KOPT-K1 (cell line): Measurements from ENCODE around the gene BCL7A.

Experiments used
- H3K27ac ChIP-seq: fragments of 200-600 bp; sonication (generic); 2 replicates; pipeline ENCODE4 v1.5.1; 2016; ENCODE audit warnings: antibody characterized with exemption, mild to moderate bottlenecking, low read depth, low read length; ENCODE audit not compliant: poor library complexity, severe bottlenecking
- H3K36me3 ChIP-seq: fragments of 200-600 bp; sonication (generic); 2 replicates; pipeline ENCODE4 v1.5.1; 2017; ENCODE audit warnings: antibody characterized with exemption, mild to moderate bottlenecking, low read length, moderate library complexity; ENCODE audit not compliant: insufficient read depth
- H3K9me3 ChIP-seq: fragments of 200-600 bp; sonication (generic); 2 replicates; pipeline ENCODE4 v1.5.1; 2017; ENCODE audit warnings: antibody characterized with exemption, low read length, mild to moderate bottlenecking; ENCODE audit not compliant: insufficient read depth, poor library complexity, severe bottlenecking

Gene BCL7A

DNA sequence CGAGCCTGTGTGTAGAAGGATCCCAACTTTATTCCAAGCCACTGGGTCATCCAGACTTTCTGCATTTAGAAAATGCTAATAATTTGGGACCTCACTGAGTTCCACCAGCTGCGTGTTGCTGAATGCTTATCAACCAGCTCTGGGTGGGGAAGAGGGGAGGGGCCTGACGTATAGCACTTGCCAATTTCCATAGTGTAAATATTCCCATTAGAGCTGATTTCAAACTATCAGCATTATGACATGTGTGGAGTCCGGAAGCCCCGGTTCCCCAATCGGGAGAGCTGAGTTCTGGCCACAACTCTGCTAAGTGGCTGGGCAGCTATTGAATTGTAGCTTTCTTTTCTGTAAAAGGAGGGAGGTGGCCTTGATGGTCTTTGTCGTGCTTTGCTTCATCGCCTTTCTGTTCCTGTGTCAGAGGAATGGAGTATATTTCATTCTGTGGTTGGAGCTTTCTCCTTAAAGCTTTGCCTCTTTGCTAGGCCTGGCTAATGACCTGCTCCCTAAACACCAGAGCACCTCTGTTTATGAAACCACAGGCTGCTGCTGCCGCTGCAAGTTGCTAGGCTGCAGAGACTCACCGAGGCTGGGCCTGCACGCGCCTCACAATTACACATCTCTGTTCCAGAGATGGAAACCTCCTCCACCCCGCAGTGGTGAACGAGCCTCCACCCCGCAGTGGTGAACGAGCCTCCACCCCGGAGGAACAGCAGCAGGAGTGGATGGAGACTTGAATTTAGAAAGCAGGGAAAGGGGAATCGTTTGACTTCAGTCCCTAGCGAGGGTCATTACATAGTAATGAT, 7.7 kb upstream of the BCL7A start:
- no peaks in the 10 kb centered on the region for H3K36me3 ChIP-seq
- peak overlapping the region; percentile 38 for H3K27ac ChIP-seq
- H3K9me3 ChIP-seq, result peaks cover 4% of the 10 kb centered on the region

- H3K27ac ChIP-seq, result peak overlapping the region; percentile 38
- peaks cover 4% of the 10 kb centered on the region for H3K9me3 ChIP-seq
- no peaks in the 10 kb centered on the region for H3K36me3 ChIP-seq
Measured at GRCh38 chr12:122014781-122015180, 6.9 kb upstream of the BCL7A start.

DNA sequence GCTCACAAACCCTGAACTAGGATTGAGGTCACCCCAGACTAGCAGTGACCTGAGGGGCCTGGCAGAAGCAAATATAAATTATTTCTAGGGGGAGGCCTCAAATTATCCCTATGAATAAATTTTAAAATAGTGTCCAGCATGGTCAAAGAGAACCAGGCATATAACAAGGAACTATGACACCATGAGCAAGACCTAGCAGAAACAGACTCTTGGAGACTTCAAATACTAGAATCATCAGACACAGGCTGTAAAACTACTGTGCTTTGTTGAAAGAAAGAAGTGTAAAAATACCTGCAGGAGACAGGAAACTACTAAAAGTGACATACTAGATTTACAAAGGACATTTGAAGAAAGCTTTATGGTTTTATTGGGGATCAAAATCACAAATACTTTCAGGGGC, 3.2 kb upstream of the BCL7A start:
- Histone ChIP-seq H3K36me3 (no peaks in the 10 kb centered on the region), H3K27ac (no peak overlapping the region), H3K9me3 (peaks cover 4% of the 10 kb centered on the region)

DNA sequence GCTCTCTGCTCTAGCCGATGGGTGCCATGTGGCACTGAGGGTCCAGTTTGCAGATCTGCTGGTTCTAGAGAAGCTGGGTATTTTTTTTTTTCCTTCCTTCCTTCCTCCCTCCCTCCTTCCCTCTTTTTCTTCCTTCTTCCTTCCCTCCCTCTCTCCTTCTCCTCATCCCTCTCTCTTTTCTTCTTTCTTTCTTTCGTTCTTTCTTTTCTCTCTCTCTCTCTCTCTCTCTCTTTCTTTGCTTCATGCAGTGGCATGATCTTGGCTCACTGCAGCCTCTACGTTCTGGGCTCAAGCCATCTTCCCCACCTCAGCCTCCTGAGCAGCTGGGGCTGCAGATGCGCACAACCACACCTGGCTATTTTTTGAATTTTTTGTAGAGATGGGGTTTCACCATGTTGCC, 2.7 kb upstream of the BCL7A start:
- Histone ChIP-seq H3K27ac (no peak overlapping the region), H3K36me3 (no peaks in the 10 kb centered on the region), H3K9me3 (peaks cover 4% of the 10 kb centered on the region)

DNA sequence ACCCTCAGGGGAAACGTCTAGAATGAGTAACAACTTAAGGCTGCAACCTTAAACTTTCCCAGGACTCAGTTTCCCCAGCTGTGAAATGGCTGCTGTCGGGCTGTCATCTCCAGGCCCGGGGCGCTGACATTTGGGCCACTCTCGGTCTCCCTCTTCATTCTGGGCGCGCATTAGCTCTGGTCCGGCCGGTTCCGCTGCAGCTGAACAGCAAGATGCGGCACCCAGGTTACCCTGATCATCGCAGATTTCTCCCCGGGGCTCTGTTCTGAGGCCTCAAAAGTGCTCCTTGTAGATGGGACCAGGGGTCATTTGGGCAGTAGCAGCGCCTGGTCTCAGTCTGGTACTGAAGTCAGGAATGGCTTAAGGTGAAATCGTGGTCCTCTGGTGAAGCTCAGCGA, 890 bp upstream of the BCL7A start:
- peak overlapping the region; percentile 79 for H3K27ac ChIP-seq
- H3K36me3 ChIP-seq, result no peaks in the 10 kb centered on the region
- peaks cover 4% of the 10 kb centered on the region for H3K9me3 ChIP-seq

DNA sequence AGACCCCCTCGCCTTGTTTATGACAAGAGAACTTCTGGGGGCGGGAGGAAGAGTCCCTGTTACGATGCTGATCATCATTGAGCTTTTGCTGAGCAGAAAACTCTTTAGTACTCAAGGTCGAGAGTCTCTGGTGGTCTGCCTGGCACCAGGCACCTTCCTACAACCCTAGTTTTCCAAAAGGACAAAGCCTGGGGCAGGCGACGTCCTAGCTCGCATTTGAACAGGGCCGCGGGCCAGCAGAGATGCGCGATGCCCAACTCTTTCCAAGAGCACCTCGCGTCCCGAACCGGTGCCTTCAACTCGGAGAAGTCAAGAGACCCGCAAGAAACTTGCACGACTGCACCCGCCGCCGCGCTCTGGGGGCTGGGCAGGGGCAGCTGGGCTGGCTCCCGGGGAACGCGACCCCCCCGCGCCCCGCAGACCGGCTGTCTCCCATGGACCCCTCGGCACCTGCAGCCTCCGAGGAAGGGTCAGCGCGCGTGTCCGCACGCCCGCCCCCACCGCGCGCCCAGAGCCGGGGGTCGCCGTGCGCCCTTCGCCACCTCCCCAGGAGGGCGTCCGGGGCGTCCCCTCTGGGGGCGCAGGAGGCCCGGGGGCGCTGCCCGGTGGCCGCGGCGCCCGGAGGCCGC, 377 bp upstream of the BCL7A start:
- H3K9me3 ChIP-seq, result peaks cover 4% of the 10 kb centered on the region
- no peaks in the 10 kb centered on the region for H3K36me3 ChIP-seq
- peak overlapping the region; percentile 79 for H3K27ac ChIP-seq

DNA sequence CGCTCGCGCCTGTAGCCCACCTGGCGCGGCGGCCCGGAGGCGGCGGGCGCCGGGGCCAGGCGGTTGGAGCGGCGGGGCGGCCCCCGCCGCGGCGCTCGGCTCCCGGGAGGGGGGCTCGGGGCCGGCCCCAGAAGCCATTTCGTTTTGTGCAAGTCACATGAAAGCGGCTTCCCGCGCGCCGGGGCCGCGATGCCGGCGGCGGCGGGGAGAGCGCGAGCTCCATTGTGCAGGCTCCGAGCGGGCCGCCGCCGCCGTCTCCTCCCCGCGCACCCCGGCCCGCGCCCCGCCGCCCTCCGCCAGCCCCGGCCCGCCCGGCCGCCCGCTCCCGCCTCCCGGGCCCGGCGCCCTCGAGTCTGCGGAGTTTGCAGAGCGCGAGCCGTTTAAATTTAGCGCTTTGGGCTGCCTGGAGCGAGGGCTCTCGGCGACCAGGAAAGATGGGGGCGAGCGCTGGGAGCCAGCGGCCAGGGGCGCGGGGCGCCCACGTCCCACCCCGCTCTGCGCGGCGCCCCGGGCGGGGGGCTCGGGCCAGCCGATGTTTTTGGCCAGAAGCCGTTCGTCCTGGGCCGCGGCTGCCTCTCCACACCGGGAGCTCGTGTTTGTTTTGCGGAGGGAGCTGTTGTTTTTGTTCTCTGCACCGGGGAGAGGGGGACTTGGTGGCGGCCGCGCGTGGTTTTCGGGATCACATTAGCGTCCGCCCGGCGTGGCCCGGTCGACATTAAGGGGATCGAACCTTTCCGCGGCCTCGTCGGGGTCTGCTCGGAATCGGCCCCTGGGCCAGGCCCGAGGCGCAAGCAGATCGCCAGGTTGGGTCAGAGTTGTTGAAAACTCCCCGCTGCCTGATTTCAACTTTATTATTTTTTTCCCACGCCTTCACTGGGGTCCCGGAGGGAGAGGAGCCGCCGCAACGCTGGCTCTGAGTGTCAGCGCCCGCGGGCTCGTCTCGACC, 982 bp downstream of the BCL7A start:
- Histone ChIP-seq H3K27ac (peak overlapping the region; percentile 79), H3K36me3 (no peaks in the 10 kb centered on the region), H3K9me3 (peaks cover 4% of the 10 kb centered on the region)

DNA sequence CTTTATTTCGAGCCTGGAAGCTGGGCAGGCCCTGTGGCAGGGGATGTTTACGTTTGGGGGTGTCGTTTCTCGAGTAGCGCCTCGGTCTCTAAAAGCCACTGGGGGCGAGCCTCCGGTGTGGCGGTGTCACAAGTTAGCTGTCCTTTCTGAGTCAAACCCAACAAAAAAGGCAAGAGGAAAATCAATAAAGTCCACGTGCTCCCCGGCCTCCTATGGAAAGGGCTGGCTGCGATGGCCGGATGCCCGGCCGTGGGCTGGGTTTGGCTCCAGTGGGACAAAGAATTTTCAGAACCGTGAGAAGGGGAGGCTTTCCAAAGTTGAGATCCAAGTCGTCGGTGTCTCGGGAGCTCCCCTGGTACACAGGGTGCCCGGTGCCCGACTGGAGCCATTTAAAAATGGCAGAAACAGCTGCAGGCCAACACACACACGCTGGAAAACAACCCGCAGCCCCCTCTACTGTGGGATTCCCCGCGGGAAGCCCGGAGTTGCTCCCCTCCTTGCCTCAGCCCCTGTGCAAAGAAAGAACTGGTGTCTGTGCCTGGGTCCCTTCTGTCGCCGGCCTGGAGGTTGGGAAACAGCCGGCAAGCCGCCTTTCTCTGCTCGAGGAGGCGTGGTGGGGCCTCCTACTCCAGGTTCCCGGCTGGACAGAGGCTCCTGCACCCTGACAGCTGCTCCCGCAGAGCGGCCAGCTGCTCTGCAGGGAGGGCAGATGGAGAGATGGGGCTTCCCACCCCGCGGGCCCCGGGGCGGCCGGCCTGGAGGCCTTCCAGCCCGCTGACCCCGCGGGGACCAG, 1.9 kb downstream of the BCL7A start:
- Histone ChIP-seq H3K9me3 (no peaks in the 10 kb centered on the region), H3K36me3 (no peaks in the 10 kb centered on the region), H3K27ac (peak overlapping the region; percentile 79)

- peak overlapping the region; percentile 79 for H3K27ac ChIP-seq
Measured at GRCh38 chr12:122024132-122024785, 2.6 kb downstream of the BCL7A start.

GRCh38 chr12:122026706-122027333, 5.1 kb downstream of the BCL7A start:
- Histone ChIP-seq H3K27ac (no peak overlapping the region), H3K9me3 (no peaks in the 10 kb centered on the region), H3K36me3 (peaks cover 9% of the 10 kb centered on the region)

More at GRCh38 chr12:122024132-122024785, 2.6 kb downstream of the BCL7A start:
- Histone ChIP-seq H3K9me3 (no peaks in the 10 kb centered on the region), H3K36me3 (no peaks in the 10 kb centered on the region)

DNA sequence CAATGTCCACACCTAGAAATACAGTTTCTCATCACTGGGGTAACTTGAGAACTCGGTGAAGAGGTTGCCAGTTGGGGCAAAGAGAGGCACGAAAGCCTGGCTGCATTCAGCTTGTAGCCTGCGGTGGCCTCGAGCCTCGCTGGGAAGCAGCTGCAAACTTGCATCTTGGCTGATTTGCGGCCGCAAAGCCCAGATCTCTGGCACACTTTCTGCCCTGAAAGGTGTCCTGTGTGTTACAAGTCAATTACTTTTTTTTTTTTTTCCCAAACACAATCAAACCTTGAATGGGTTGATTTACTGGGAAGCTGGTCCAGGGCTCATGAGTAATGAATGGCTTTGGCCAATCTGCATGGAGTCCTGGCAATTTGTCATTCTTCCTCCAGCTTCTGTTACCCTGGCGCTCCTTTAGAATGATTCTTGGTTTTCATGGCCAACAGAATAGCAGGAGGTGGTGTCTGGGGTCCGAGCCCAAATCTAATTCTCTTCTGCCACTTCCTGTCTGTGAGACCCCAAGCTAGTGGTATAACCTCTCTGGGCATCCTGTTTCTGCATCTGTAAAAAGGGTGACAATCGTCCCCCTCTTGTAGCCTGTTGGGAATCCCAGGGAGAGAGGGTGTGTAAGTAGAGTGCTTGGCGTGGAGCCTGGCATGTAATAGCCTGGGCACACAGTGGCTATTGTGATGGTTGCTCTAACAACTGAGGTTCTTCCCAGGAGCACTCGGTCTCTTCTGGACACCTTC, 6.7 kb downstream of the BCL7A start:
- peaks cover 20% of the 10 kb centered on the region for H3K36me3 ChIP-seq
- H3K9me3 ChIP-seq, result no peaks in the 10 kb centered on the region
- no peak overlapping the region for H3K27ac ChIP-seq

DNA sequence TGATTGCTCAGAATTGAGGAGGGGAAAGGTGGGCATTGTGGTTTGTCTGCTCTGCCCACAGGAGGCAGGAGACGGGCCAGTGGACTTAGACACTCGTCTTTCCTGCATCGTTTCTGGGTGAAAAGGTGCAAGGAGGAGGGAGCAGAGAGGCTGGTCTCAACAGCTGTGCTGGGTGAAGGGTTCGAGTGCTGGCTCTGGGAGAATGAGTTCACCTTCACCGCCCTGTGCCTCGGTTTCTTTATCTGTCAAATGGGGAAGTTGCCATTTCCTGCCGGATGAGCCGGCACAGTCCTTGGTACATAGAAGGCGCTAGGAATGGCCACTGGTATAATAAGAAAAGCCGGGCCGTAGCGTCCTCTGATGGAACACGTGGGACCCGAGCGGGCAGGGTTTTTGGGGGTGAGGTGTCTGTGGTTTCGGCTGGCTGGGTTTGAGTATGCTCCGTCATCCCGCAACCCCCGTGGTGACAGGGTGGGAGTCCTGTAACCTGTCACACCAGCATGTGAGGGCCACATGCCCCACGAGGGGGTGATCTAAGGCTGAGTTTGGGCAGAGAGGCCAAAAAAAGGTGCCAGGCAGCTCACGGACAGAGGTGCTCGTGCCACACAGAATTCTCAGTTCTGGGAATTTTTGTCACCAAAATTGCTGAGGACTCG, 7.3 kb downstream of the BCL7A start:
- peaks cover 25% of the 10 kb centered on the region for H3K36me3 ChIP-seq
- H3K9me3 ChIP-seq, result no peaks in the 10 kb centered on the region
- H3K27ac ChIP-seq, result no peak overlapping the region
